ENCODE measurements around the gene KLHL17.

The KLHL17 gene

DNA sequence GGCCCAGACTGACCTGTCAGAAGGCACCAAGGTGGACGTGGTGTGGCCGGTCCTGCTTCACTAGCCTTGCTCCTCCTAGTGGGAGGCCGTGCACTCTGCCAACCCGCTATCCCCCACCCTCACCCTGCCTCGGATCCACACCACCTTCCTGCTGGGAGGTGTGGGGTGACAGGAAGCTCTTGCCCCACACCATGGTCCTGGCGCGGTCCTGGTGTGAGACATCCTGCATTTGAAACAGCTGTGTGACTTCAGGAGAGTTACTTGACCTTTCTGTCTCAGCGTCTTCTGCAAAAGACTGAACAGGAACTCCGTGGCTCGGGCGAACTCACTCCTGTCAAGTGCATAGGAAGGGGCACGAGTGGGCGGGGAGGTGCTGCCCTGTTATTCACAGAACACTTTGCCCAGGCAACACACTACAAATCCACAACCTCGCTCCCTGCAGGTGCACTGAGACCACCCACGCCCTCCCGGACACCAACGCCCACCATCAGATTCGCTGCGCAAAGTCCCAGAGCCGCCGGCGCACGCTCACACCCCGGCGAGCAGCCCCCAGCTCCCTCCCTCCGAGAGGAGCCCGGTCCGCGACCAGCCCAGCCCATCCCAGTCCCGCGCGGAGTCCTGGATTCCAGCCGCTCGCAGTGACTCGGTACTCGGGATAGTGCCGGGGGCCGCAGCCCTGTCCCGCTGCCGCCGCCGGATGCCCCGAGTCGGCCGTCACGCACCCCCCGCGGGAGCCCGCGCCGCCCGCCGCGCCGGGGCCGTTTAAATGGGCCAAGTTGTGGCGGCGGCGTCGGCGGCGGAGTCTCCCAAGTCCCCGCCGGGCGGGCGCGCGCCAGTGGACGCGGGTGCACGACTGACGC, 37.0 kb upstream of the KLHL17 start, which contains the start of gene SAMD11:
Gene SAMD11 (plus strand): TSS at position 793 of the 860 bp plus-strand sequence. CDS start 509 bp downstream, outside the sequence.
- DNase-seq, result peak; percentile 65

DNA sequence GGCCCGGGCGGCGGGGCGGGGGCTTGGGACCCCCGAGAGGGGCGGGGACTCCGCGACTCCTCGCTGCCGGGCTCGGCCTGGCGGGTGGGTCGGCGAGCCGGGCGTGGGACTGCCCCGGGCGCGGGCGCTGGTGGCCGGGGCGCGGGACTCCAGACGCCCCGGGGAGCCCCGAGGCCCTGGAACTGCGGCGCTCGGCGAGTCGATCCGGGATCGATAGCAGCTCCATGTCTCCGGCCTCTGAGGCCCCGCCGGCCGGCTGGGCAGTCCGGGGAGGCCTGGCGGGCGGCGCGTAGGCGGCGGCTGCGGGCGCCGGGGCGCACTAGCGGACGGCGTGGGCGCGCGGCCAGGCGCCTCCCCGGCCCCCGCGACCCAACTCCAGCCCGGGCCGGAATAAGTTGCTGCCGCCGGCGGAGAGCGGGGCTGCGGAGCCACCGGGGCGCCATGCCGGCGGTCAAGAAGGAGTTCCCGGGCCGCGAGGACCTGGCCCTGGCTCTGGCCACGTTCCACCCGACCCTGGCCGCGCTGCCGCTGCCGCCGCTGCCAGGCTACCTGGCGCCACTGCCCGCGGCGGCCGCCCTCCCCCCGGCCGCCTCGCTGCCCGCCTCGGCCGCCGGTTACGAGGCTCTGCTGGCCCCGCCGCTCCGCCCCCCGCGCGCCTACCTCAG, 36.3 kb upstream of the KLHL17 start:
- no peak for DNase-seq

DNA sequence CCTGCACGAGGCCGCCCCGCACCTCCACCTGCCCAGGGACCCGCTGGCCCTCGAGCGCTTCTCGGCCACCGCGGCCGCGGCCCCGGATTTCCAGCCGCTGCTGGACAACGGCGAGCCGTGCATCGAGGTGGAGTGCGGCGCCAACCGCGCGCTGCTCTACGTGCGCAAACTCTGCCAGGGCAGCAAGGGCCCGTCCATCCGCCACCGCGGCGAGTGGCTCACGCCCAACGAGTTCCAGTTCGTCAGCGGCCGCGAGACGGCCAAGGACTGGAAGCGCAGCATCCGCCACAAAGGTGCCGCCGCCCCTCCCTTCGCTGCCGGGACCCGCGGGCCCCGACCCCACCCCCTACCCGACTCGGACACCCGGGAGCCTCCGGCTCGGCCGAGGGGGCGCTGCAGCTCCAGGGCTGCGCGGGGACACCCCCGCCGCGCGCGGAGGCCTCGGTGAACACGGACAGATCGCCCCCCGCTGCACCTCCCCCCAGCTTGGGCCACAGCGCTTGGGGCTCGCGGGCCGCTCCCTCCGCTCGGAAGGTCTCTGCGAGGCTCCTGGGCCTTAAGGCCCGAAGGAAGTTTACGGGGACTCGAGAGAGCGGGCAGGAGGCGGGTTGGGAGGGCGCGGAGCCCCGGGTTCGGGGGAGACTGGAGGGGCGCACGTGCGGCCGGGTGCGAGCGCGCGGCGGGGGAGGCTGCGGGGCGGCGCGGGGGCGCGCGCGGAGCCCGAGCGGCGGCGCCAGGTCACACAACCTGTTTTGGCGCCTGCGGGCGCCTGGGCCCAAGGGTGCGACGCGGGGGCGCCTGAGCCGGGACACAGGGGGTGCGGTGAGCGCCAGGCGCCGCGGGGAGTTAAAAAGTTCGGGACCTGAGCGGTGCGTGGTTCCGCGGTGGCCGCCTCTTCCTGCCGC, 35.5 kb upstream of the KLHL17 start:
- DNase-seq, result peak; percentile 31

DNA sequence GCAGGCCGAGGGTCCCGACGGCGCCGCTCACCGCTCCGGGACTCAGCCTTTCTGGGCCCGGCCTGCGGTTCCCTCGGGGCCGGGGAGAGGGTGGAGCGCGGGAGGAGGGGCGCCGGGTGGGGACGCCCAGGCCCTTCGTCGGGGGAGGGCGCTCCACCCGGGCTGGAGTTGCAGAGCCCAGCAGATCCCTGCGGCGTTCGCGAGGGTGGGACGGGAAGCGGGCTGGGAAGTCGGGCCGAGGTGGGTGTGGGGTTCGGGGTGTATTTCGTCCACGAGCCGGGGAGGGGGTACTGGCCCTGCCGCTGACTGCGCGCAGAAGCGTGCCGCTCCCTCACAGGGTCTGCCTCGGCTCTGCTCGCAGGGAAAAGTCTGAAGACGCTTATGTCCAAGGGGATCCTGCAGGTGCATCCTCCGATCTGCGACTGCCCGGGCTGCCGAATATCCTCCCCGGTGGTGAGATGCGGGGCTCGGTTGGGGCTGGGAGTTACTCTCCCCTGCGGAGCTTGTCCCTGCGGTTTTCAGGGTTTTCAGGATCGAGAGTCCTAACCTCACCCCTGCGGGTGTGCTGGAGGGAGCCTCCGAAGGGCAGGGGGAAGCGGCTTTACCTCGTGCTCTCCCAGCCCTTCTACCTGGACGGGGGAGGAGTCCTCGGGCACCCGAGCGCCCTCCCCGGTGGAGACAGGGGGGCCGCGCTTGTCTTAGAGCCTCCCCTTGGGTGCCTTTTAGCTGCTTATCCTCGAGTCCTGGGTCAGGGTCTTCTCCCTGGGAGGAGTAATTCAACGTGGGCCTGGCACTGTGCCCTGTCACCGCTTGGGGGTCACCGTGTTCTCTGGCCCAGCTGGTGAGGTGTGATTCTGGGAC, 34.6 kb upstream of the KLHL17 start:
- DNase-seq, result no peak

DNA sequence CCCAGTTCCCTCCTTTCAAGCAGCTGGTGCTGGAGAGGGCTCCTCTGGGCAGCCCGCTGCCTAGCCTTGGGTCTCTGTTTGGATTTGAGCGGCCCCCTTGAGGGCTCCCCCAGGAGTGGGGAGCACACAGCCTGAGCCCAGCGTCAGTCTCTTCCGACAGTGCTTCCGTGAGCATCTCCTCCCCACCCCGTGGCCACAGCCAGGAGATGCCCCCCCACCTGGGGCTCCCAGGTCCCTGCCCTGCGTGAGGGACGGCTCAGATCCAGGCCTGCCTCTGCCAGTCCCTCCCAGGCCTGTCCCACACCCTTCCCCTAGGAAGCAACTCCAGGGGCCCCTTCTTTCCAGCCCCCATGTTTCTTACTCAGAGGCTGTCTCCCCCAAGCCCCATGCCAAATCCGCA, 33.1 kb upstream of the KLHL17 start:
- DNase-seq, result no peak

DNA sequence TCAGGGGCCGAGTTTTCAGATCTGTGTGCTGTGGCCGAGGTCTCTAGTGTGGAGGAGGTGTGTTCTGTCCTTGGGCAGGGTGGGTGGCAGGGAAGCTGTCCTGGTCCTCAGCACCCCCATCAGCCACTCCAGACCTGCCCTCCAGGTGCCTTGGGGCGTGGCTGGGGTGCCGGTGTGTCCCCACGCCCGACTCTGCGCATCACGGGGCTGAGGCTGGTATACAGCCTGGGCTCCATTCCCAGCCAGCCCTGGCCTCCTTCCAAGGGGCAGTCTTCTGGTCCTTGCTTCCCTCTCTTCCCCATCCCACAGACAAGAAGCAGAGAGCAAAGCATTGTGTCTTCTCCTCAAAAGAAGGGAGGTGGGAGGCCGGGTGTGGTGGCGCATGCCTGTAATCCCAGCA, 32.6 kb upstream of the KLHL17 start:
- no peak for DNase-seq

DNA sequence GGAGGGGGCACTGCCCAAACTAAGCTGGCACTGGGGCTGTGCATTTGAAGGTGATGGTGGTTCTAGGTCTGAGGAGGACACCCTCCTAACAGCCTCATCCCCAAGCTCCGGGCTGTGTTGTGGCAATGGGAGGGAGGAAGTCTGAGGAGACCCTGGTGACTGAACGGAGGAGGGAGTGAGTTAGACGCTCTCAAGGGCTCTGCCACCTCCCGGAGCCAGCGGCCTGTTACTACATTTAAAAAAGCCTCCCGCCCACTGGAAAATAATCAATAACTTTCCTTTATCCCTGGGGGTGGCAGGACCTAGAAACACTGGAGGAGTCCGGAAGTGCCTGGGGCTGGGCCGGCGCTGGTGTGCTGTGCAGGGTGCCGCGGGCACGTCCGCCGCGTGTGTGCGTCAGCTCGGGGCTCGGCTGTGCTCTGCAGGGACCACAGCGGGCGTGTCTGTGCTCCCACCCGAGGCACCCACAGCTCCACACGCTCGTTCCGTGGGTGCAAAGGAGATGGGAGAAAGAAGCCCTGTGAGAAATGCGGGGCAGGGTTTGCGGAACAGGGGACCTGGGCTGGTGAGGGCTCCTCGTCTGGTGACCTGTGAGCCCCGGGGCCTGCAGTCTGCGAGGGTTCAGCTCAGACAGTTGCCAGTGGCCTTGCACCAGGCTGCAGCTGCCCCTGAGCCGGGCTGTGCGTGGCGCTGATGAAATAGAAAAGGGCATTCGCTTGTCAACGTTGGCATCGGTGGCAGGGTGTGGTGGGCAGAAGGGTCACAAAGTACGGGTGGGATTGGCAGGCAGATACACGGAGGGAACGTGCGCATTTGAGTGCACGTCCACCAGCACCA, 31.3 kb upstream of the KLHL17 start:
- no peak for DNase-seq

DNA sequence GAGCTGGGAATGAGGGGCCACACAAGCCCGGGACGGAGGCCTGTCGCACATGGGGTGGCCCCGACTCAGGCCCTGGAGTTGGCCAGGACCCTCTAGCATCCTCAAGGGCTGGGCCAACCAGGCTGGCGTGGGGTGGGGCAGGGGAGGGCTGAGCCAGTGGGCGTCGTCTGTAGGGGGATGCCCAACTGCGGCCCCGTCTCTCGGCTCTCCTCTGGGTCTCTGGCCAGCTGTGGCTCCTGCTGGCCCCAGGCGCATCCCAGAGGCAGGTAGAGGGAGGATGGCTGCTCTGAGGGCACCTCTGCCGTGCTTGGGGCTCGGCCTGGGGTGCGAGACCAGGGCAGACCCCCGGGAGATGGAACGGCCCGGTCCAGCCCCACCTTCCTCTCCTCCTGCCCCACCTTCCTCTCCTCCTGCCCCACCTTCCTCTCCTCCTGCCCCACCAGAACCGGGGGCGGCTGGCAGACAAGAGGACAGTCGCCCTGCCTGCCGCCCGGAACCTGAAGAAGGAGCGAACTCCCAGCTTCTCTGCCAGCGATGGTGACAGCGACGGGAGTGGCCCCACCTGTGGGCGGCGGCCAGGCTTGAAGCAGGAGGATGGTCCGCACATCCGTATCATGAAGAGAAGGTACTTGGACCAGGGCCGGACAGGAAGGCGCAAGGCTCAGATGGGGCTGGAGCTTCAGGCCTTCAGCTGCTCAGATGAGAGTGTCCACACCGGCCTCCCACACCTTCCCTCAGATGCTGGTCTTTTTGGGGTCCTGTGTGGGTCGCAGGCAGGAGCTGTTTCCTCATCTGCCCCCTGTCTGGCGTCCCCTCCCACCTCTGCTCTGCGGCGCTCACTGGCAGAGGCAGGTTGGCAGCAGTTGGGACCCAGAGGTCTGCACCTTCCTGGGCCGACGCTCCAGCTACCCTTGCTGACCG, 30.4 kb upstream of the KLHL17 start:
- no peak for DNase-seq

DNA sequence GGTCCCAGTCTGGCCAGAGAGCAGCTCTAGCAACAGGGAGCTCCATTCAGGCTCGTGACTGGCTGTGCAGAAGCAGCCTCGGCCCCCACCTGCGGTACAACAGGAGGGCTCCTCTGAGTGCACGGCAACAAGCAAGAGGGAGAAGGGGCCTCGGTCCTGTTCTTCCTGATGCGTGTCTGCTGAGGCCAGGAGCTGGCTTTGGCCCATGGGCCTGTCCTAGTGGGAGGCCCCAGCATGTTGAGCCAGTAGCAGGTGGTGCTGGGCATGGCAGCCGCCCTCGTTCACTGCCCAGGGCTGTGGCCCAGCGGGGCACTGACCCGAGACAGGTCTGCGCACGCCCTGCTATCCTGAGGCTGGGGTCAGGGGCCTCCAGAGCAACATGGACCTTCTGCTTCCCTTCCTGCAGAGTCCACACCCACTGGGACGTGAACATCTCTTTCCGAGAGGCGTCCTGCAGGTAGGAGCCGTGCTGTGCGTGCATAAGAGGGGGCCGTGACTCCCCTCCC, 29.7 kb upstream of the KLHL17 start:
- no peak for DNase-seq

DNA sequence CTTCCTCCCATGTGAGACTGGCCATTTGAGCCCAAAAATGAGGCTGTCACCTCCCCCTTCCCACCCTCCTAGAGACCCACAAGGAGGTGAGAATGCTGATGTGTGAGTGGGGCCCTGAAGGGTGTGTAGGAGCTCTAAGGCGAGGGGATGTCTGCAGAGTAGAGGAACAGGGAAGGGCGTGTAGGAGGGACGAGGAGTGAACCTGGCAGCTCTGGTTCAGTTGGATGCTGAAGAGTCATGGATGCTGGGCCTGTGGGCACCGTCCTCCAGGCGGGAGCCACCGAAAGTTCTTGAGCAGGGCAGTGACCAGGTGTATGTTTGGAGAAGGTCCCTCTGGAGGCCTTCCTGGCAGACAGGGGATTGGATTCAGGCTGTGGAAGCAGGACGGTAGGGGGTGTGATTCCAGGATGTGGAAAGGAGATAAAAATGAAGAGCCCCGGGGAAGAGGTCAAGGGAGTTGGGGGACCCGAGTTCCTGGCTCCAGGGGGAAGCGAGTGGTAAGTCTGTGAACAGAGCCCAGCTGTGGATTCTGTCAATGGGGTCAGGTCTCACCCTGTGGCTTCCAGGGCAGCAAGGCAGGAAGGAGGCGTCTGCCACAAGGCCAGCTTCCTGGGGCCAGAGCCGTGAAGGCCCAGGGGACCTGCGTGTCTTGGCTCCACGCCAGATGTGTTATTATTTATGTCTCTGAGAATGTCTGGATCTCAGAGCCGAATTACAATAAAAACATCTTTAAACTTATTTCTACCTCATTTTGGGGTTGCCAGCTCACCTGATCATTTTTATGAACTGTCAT, 28.8 kb upstream of the KLHL17 start:
- no peak for DNase-seq

DNA sequence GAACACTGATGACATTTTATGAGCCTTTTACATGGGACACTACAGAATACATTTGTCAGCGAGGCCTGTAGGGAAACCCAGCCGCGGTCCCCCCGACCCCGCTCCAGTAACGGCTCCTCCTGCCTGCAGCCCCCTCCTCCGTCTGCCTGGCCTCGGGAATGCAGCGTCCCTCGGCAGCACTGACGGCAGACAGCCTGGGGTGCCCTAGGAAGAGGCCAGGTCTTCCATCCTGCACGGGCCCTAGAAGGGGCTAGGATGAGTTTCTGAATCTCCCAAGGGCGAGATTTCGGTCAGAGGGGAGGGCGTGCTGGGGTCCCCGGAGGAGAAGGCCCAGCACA, 28.2 kb upstream of the KLHL17 start:
- no peak for DNase-seq

DNA sequence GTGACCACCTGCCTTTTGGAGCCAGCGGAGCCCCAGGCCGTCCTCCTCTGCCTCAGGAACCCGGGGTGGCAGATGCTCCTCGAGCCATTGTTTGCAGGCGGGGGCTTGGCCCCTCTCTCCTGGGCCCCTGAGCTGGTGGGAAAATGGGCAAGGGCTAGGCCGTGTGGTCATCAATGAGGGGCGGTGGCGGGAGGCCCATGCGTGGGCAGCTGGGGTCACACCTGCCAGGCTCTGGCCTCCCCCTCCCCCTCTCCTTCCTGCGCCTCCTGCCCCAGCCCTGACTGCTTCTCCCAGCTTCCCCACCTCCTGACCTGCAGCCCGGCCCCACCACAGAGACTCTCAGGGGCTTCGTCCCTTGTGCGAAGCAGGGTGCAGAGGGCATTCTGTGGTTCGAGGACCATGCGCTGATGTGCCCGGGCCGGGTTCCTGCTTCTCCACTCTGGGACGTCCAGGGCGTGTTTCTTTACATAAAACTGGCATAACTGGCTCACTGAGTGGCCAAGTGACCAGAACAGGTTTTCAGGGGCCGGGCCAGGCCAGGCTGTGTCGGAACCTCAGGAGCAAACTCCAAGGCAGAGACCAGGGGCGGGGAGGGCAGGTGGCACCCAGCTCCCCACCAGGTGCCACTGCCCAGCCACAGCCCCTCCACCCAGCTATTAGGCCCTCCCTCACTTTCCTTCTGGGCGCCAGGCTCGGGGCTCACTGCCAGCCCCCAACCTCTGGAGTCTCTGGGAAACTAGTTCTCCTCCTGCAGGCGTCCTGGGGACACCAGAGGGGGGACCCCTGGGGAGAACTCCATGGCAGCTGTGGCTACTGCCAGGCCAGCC, 27.4 kb upstream of the KLHL17 start:
- DNase-seq, result no peak

DNA sequence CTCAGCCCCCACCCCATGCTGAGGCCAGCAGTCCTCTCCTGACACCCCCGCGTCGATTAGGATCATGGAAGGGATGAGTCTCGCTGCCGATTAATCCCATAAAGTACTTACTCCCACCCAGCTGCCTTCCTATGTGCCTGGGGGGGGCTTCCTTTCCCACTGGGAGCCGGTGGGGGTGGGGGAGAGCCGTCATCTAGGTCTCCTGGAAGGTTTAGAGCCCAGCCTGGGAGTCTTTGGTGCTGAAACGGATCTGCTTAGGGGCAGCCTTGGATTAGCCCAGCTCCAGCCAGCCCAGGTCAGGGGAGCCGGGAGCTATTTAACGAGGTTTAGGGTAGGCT, 26.8 kb upstream of the KLHL17 start:
- DNase-seq, result no peak

DNA sequence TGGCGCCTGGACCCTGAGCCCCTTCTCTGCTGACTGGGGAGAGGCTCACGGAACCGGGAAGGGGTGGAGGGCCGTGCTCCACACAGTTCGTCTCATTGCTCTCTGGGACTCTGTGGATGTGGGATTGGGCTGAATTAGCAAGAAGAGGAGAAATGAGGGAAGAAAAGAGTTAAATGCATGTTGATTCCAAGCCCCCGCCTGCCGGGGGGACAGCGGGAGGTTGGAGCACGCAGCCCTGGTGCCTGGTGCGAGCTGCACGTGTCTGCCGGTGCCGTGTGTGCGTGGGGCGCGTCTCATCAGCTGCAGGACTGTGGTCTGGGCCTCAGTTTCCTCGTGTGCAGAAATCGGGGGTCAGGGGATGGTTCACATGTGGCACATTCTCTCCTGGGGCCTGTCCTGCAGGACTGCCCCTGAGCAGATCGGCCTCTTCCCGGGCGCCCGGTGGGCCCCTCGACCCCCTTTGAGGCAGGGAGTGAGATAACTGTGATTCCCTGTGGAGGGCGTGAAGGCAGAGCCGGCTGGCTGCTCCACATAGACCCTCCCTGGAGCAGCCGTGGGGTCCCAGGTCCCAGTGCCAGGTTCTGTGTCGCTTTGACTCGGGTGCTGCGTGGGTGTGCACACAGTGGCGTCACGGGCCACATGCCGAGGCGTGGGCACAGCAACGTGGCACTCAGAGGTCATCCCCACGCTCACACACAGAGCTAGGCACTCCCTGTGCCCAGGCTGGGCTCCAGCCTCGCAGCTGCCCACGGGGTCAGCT, 25.2 kb upstream of the KLHL17 start:
- no peak for DNase-seq

DNA sequence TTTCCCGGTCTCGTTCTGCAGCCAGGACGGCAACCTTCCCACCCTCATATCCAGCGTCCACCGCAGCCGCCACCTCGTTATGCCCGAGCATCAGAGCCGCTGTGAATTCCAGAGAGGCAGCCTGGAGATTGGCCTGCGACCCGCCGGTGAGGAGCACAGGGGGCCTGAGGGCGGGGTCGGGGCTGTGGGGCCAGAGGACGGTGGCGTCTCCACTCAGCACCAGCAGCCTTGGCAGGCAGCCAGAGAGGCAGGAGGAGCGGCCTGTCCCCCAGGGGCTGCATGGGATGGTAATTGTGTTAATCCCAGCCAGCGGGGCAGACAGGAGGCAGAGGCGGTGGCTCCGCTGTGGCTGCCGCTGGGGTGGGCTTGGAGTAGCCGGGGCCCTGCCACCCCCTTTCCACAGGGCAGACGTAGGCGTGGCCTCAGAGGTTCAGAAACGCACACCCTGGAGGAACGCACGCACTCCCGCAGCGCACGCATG, 24.6 kb upstream of the KLHL17 start:
- DNase-seq, result no peak

DNA sequence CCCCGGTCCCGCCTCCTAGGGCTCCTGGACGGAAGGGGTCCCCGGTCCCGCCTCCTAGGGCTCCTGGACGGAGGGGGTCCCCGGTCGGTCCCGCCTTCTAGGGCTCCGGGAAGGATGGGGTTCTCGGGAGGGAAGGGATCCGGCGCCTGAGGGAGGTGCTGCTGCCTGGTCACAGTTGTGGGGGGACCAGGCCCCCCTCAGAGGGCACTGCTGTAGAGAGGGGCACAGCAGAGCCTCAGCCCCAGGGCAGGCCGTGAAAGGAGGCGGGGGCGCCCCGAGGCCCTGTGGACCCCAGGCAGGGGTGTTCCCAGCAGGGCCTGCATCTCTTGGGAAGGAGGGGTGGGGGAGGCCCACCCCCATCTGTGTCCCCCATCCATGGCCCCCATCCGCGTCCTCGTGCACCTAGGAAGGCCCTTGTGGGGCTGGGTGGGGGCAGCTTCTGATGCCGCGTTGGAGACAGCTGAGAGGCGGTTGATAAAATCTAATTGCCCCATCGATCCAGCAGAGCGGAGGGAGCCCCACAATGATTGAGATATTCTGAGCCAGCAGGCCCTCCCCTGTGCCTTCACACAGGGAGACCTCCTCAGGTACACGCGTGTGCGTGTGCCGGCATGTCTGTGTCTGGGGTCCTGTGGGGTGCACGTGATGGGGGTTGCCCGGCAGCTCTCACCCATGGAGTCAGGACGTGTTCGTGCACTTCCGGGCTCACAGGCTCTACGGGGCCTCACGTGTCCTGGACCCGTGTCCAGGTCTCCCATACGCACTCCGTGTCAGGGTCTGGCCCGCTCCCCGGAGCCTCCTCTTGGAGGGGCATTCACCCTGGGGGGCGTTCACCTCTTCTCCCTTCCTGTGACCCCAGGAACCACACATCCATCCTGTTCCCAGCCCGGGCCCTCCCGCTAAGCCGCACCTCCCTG, 23.8 kb upstream of the KLHL17 start:
- no peak for DNase-seq
